ENCODE results near the gene TRIM8. TPM values are rescaled to one million over a fixed set of nuclear protein-coding genes. Genes with fewer than 3 reads are reported as not detected.
A peak's percentile ranks its signal among the peaks of the same experiment; 100 is the strongest.

The TRIM8 gene
- total and polyA plus RNA-seq, 9 of the 15 experiments (the other 6 are each of a cell fraction or from before 2014, with no cell fraction given), result 1.7 to 26.0 (median 9.1) TPM

DNA sequence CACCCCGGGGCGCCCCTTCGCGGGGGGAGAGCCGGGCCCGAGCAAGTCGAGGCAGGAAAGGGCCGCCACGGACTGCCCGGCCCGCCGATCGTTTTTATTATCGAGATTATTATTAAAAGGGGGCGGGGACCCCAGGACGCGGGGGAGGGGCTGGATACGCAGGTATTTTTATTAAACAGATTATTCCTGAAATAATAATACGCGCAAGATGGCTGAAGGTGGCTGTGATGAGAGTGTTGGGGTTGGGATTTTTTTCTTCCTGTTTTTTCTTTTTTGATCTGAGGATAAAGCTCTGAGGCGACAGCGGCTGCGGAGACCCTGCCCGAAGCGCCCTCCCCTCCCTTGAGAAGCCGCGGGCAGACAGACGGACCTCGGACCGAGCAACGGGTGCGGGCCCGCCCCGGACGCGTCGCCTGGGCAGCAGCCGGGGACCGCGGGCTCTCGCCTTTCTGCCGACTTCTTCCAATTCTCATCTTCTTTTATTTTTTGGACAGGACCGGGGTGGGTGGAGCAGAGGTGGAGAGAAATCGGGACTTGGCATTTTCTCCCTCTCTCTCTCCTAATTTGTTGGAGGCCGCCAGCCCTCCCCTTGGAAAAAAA, 1.4 kb upstream of the TRIM8 start:
- Histone ChIP-seq H3K9ac (ENCODE audit: insufficient read depth in 1 of 2, low read depth in 2 of 2, low read length in 2 of 2) (peak overlapping the region; percentile 76 to 78), H3K4me2 (ENCODE audit: insufficient read depth, low read length) (peak overlapping the region; percentile 64), H3K27ac (ENCODE audit: extremely low read depth, low read depth, low read length) (peak overlapping the region; percentile 89), H3K4me1 (replicated peaks in 1 of 2; ENCODE audit: control insufficient read depth in 2 of 2, insufficient read depth in 2 of 2, low read length in 2 of 2) (peaks cover 6 to 52% of the 10 kb centered on the region in 2 experiments; a peak in 4 of 5 replicates), H3K79me2 (ENCODE audit: control insufficient read depth, insufficient read depth, low read length) (peaks cover 50% of the 10 kb centered on the region), H3K9me3 (replicated peaks; ENCODE audit: control insufficient read depth, insufficient read depth, low read depth, low read length) (no peaks in the 10 kb centered on the region), H3K4me3 (peak overlapping the region; percentile 78), H4K20me1 (replicated peaks; ENCODE audit: control insufficient read depth, insufficient read depth, low read length) (0 out of 2 replicates have a peak, but pooled peaks cover 4% of the 10 kb centered on the region), H3K27me3 (ENCODE audit: control insufficient read depth in 2 of 2, insufficient read depth in 2 of 2, low read length in 2 of 2) (no peaks in the 10 kb centered on the region), H3K36me3 (ENCODE audit: control insufficient read depth, insufficient read depth, low read length) (peaks cover 3% of the 10 kb centered on the region; the same call in 2 of the 3 replicates), H3K9me1 (ENCODE audit: control insufficient read depth, insufficient read depth, low read length) (peaks cover 2% of the 10 kb centered on the region), H2AFZ (ENCODE audit: low read depth, low read length) (peak overlapping the region; percentile 59)
- intact Hi-C loops (cut with micrococcal nuclease), result loop anchor here (5.0 kb wide), 1 partner anchor 36 kb away; no protein-coding TSS in a partner anchor
- DNase-seq (ENCODE audit: extremely low read depth in 1 of 4, low spot score in 3 of 4), result peak in 2 of 4 experiments; percentile 20 to 31
- TSS peak; percentile 71 for BruUV-seq (replicated peaks)
- ChIA-PET CTCF (ENCODE audit: low intra/inter-chr PET ratio) (interaction anchor here (0.8 kb wide), 1 partner anchor 259 kb away, joined by 5 read pairs; no protein-coding TSS in a partner anchor), POLR2A (interaction anchor here (1.0 to 1.2 kb wide), 2 partner anchors 16 to 71 kb away, joined by 3 to 5 read pairs; partner anchors contain the start of gene ARL3)
- no peak for ATAC-seq
- in situ Hi-C loops (cut with MboI), result no loop called here
- WGBS (ENCODE audit: insufficient coverage, low coverage, missing lambda C conversion rate), result under 1% methylated on average over 23 of the region's 45 CpGs
- FAIRE-seq, result no peak
- TF ChIP-seq, protein P1, sequence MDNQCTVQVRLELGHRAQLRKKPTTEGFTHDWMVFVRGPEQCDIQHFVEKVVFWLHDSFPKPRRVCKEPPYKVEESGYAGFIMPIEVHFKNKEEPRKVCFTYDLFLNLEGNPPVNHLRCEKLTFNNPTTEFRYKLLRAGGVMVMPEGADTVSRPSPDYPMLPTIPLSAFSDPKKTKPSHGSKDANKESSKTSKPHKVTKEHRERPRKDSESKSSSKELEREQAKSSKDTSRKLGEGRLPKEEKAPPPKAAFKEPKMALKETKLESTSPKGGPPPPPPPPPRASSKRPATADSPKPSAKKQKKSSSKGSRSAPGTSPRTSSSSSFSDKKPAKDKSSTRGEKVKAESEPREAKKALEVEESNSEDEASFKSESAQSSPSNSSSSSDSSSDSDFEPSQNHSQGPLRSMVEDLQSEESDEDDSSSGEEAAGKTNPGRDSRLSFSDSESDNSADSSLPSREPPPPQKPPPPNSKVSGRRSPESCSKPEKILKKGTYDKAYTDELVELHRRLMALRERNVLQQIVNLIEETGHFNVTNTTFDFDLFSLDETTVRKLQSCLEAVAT (IDR thresholded peaks at IDR 0.05), result peak in 1 of 2 experiments; percentile 48; a peak in 1 of 4 replicates
- TF ChIP-seq RBFOX2 (IDR thresholded peaks at IDR 0.05; ENCODE audit: low read depth, low read length) (peak; percentile 73), ZNF316 (IDR thresholded peaks at IDR 0.05) (no peak), KLF10 (CRISPR knock-in tag; IDR thresholded peaks at IDR 0.05) (no peak), ZNF184 (CRISPR knock-in tag; IDR thresholded peaks at IDR 0.05) (no peak), OTX1 (CRISPR knock-in tag; IDR thresholded peaks at IDR 0.05) (no peak), ZNF384 (IDR thresholded peaks at IDR 0.05; ENCODE audit: low read depth, low read length) (0 out of 2 replicates have a peak, but pooled peaks have one; percentile 27), HDAC1 (IDR thresholded peaks at IDR 0.05) (0 out of 4 replicates have a peak, but pooled peaks of 1 of the 2 experiments have one; percentile 14), CHD1 (IDR thresholded peaks at IDR 0.05; ENCODE audit: low read length) (peak; percentile 53)
- TF ChIP-seq, protein P2, sequence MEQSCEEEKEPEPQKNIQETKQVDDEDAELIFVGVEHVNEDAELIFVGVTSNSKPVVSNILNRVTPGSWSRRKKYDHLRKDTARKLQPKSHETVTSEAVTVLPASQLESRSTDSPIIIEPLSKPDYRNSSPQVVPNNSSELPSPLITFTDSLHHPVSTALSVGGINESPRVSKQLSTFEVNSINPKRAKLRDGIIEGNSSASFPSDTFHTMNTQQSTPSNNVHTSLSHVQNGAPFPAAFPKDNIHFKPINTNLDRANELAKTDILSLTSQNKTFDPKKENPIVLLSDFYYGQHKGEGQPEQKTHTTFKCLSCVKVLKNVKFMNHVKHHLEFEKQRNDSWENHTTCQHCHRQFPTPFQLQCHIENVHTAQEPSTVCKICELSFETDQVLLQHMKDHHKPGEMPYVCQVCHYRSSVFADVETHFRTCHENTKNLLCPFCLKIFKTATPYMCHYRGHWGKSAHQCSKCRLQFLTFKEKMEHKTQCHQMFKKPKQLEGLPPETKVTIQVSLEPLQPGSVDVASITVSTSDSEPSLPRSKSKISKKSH (CRISPR knock-in tag; IDR thresholded peaks at IDR 0.05), result no peak
- TF ChIP-seq, protein P3, sequence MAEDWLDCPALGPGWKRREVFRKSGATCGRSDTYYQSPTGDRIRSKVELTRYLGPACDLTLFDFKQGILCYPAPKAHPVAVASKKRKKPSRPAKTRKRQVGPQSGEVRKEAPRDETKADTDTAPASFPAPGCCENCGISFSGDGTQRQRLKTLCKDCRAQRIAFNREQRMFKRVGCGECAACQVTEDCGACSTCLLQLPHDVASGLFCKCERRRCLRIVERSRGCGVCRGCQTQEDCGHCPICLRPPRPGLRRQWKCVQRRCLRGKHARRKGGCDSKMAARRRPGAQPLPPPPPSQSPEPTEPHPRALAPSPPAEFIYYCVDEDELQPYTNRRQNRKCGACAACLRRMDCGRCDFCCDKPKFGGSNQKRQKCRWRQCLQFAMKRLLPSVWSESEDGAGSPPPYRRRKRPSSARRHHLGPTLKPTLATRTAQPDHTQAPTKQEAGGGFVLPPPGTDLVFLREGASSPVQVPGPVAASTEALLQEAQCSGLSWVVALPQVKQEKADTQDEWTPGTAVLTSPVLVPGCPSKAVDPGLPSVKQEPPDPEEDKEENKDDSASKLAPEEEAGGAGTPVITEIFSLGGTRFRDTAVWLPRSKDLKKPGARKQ (CRISPR knock-in tag; IDR thresholded peaks at IDR 0.05), result no peak
- TF ChIP-seq, protein P4, sequence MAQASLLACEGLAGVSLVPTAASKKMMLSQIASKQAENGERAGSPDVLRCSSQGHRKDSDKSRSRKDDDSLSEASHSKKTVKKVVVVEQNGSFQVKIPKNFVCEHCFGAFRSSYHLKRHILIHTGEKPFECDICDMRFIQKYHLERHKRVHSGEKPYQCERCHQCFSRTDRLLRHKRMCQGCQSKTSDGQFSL (CRISPR knock-in tag; IDR thresholded peaks at IDR 0.05), result no peak
- TF ChIP-seq, protein P4 (tag; IDR thresholded peaks at IDR 0.05), result peak in 1 of 2 experiments; percentile 9; a peak in 1 of 4 replicates
- TF ChIP-seq, protein P5, sequence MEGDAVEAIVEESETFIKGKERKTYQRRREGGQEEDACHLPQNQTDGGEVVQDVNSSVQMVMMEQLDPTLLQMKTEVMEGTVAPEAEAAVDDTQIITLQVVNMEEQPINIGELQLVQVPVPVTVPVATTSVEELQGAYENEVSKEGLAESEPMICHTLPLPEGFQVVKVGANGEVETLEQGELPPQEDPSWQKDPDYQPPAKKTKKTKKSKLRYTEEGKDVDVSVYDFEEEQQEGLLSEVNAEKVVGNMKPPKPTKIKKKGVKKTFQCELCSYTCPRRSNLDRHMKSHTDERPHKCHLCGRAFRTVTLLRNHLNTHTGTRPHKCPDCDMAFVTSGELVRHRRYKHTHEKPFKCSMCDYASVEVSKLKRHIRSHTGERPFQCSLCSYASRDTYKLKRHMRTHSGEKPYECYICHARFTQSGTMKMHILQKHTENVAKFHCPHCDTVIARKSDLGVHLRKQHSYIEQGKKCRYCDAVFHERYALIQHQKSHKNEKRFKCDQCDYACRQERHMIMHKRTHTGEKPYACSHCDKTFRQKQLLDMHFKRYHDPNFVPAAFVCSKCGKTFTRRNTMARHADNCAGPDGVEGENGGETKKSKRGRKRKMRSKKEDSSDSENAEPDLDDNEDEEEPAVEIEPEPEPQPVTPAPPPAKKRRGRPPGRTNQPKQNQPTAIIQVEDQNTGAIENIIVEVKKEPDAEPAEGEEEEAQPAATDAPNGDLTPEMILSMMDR (IDR thresholded peaks at IDR 0.05 in 2 of 3, conservative IDR thresholded peaks at IDR 0.05 in 1 of 3; ENCODE audit: insufficient read depth in 2 of 3, low read depth in 1 of 3, low read length in 3 of 3), result no peak
